Spleen (tissue), 11 donors: ENCODE data around the gene SEC61B. TPM values are rescaled to one million over a fixed set of nuclear protein-coding genes. Genes with fewer than 3 reads are reported as not detected.

Source experiments
- DNase-seq: peaks from one replicate; pipeline ENCODE4 v3.0.0-alpha.2; 2020
- H3K27ac ChIP-seq, 8 donors: fragments of 200-600 bp; sonication (generic) in 7 of 8; 1 replicate in 4 of 8; 2 replicates in 4 of 8; pipeline versions ENCODE4 v1.5.0 to v1.8.0; 2016 to 2021; ENCODE audit warnings: inconsistent platforms in 4 of 8, mild to moderate bottlenecking in 4 of 8, moderate library complexity in 1 of 8
- H3K27me3 ChIP-seq, 7 donors: fragments of 200-600 bp; sonication (generic) in 6 of 7; replicated peaks in 1 of 7; 1 replicate in 4 of 7; 2 replicates in 3 of 7; pipeline versions ENCODE4 v1.5.0 to v1.8.0; 2016 to 2021; ENCODE audit warnings: inconsistent platforms in 3 of 7, mild to moderate bottlenecking in 1 of 7
- H3K36me3 ChIP-seq, 6 donors: fragments of 200-600 bp; sonication (generic) in 5 of 6; 1 replicate in 4 of 6; 2 replicates in 2 of 6; pipeline versions ENCODE4 v1.5.0 to v1.8.0; 2016 to 2021; ENCODE audit warnings: inconsistent platforms in 2 of 6
- H3K4me1 ChIP-seq, 6 donors: fragments of 200-600 bp; sonication (generic) in 5 of 6; 1 replicate in 3 of 6; 2 replicates in 3 of 6; pipeline versions ENCODE4 v1.5.0 to v1.8.0; 2016 to 2021; ENCODE audit warnings: inconsistent platforms in 3 of 6
- H3K4me3 ChIP-seq, 8 donors: fragments of 200-600 bp; sonication (generic) in 7 of 8; 1 replicate in 4 of 8; 2 replicates in 4 of 8; pipeline versions ENCODE4 v1.5.0 to v1.8.0; 2016 to 2021; ENCODE audit warnings: inconsistent platforms in 4 of 8, mild to moderate bottlenecking in 4 of 8, moderate library complexity in 2 of 8
- H3K9me3 ChIP-seq, 8 donors: fragments of 200-600 bp; sonication (generic) in 7 of 8; 1 replicate in 4 of 8; 2 replicates in 4 of 8; pipeline versions ENCODE4 v1.5.0 to v1.8.0; 2016 to 2021; ENCODE audit warnings: inconsistent platforms in 4 of 8
- CTCF ChIP-seq, 11 experiments: fragments of 200-600 bp in 7 of 11; fragments of 450-650 bp in 4 of 11; sonication (generic) in 4 of 11; IDR thresholded peaks in 8 of 11; conservative IDR thresholded peaks in 3 of 11; 1 replicate in 7 of 11; 2 replicates in 4 of 11; pipeline versions ENCODE4 v1.4.0 to v1.8.0; 2016 to 2021; ENCODE audit warnings: antibody characterized with exemption in 11 of 11, inconsistent platforms in 4 of 11, mild to moderate bottlenecking in 1 of 11
- POLR2A ChIP-seq, 3 donors: fragments of 450-650 bp; IDR thresholded peaks; one replicate each; pipeline ENCODE4 v1.5.1; 2017; ENCODE audit warnings: antibody characterized with exemption in 3 of 3, mild to moderate bottlenecking in 1 of 3
- POLR2AphosphoS5 ChIP-seq, 3 donors: sonication (generic); formaldehyde crosslinking; IDR thresholded peaks; one replicate each; pipeline ENCODE4 v1.5.1; 2017; ENCODE audit warnings: antibody characterized with exemption in 3 of 3
- WGBS, 5 donors: extraction: QIAGEN DNeasy Blood & Tissue Kit in 3 of 5; methylation state at CpG; one replicate each; pipeline versions ENCODE4 v1.1.5 to v1.1.7; 2013 to 2018; 5-methylcytosine and 5-hydroxymethylcytosine counted together
- intact Hi-C: fragments of 100-400 bp; cut with DNase I; formaldehyde crosslinking; loops from one replicate; pipeline ENCODE4 v1.15.0; 2023; ENCODE audit warnings: low total_unique reads
- polyA plus RNA-seq, 3 donors: library from polyadenylated mRNA; stranded (reverse); fragments of 200-250 nt; gene quantifications; one replicate each; pipeline ENCODE4 v1.2.1, GENCODE V29; 2013
- total RNA-seq, 7 donors: library from RNA; depleted of rRNA in 3 of 7; stranded (reverse); fragments of >200 nt in 3 of 7; fragmentation: NEBNext Ultra II Directional in 4 of 7; extraction: Animal tissue kit (Norgen Biotek cat#: 25700) in 4 of 7; gene quantifications; one replicate each; pipeline versions ENCODE4 v1.1.0 to v1.2.1, GENCODE V29; 2016 to 2021
- donor health status: healthy with polysubstance abuse.
- donor health status: DM: no; HTN: no; CAD: no; lungs with moderate emphysema.
- donor health status: DM: no; HTN: no; CAD: no.
- donor health status: Bipolar disorder and iron deficiency.
- donor health status: healthy.
- donor health status: DM: no; HTN: no; CAD: no.
- donor health status: DM: yes; HTN: yes; CAD: no.

The SEC61B gene
- total and polyA plus RNA-seq, 10 donors: 70.4 to 244 (median 96.8) TPM

- H3K36me3 ChIP-seq: no peaks in the 10 kb centered on the region
- intact Hi-C loops: no loop called here
- peak overlapping the region in 5 of 8 donors; percentile 14 to 54 (median 27) for H3K27ac ChIP-seq
- DNase-seq: peak; percentile 90
- TF ChIP-seq CTCF (IDR thresholded peaks at IDR 0.05 in 8 of 11, conservative IDR thresholded peaks at IDR 0.05 in 3 of 11) (peak; percentile 77 to 96 (median 93)), POLR2A (IDR thresholded peaks at IDR 0.05) (no peak), POLR2AphosphoS5 (IDR thresholded peaks at IDR 0.05) (peak; percentile 32 to 61 (median 39))
- no peaks in the 10 kb centered on the region for H3K27me3 ChIP-seq
- H3K4me3 ChIP-seq: peak overlapping the region in 6 of 8 donors; percentile 8 to 61 (median 21)
- H3K9me3 ChIP-seq: no peaks in the 10 kb centered on the region
- 26 to 40% (median 36%) methylated on average over 28 to 29 of the region's 29 CpGs for WGBS, 5 donors
- H3K4me1 ChIP-seq: peaks cover 10 to 60% (median 33%) of the 10 kb centered on the region in 6 donors
These were observed 37.4 kb upstream of the SEC61B start for GRCh38 chr9:99184475-99185347.

- intact Hi-C loops: no loop called here
- Histone ChIP-seq H3K4me3 (peak overlapping the region in 1 of 8 donors; percentile 61), H3K9me3 (no peaks in the 10 kb centered on the region), H3K27me3 (no peaks in the 10 kb centered on the region), H3K36me3 (no peaks in the 10 kb centered on the region), H3K27ac (peak overlapping the region in 1 of 8 donors; percentile 27), H3K4me1 (peaks cover 10 to 59% (median 33%) of the 10 kb centered on the region in 6 donors)
- no peak for DNase-seq
- TF ChIP-seq CTCF (IDR thresholded peaks at IDR 0.05 in 8 of 11, conservative IDR thresholded peaks at IDR 0.05 in 3 of 11): no peak
- TF ChIP-seq POLR2A (IDR thresholded peaks at IDR 0.05): no peak
- TF ChIP-seq POLR2AphosphoS5 (IDR thresholded peaks at IDR 0.05): no peak
- 81 to 92% (median 84%) methylated on average over 4 to 5 of the region's 5 CpGs for WGBS, 5 donors
These were observed 36.8 kb upstream of the SEC61B start for GRCh38 chr9:99185348-99185632.

- intact Hi-C loops: no loop called here
- TF ChIP-seq CTCF (IDR thresholded peaks at IDR 0.05 in 8 of 11, conservative IDR thresholded peaks at IDR 0.05 in 3 of 11): no peak
- TF ChIP-seq POLR2A (IDR thresholded peaks at IDR 0.05): no peak
- no peak for TF ChIP-seq POLR2AphosphoS5 (IDR thresholded peaks at IDR 0.05)
- 93 to 99% (median 96%) methylated on average over 3 to 5 of the region's 5 CpGs for WGBS, 5 donors
- Histone ChIP-seq H3K9me3 (no peaks in the 10 kb centered on the region), H3K4me1 (peaks cover 10 to 54% (median 33%) of the 10 kb centered on the region in 6 donors), H3K27ac (no peak overlapping the region), H3K4me3 (no peak overlapping the region), H3K27me3 (no peaks in the 10 kb centered on the region), H3K36me3 (no peaks in the 10 kb centered on the region)
- no peak for DNase-seq
These were observed 36.1 kb upstream of the SEC61B start for GRCh38 chr9:99185934-99186333.

GRCh38 chr9:99187311-99187710 is 34.8 kb upstream of the SEC61B start:
- Histone ChIP-seq H3K4me1 (peaks cover 10 to 40% (median 24%) of the 10 kb centered on the region in 6 donors), H3K27me3 (no peaks in the 10 kb centered on the region), H3K4me3 (no peak overlapping the region), H3K27ac (no peak overlapping the region), H3K36me3 (no peaks in the 10 kb centered on the region), H3K9me3 (no peaks in the 10 kb centered on the region)
- TF ChIP-seq POLR2A (IDR thresholded peaks at IDR 0.05): no peak
- TF ChIP-seq POLR2AphosphoS5 (IDR thresholded peaks at IDR 0.05): no peak
- no peak for TF ChIP-seq CTCF (IDR thresholded peaks at IDR 0.05 in 8 of 11, conservative IDR thresholded peaks at IDR 0.05 in 3 of 11)
- intact Hi-C loops: no loop called here
- no peak for DNase-seq
- WGBS, 5 donors: 72 to 81% (median 77%) methylated on average over 4 of the region's 4 CpGs
